Endothelial cell (in vitro differentiated cells): ENCODE data around the gene VMO1. TPM values are rescaled to one million over a fixed set of nuclear protein-coding genes. Genes with fewer than 3 reads are reported as not detected.
A peak's percentile ranks its signal among the peaks of the same experiment; 100 is the strongest.

ENCODE experiments used
- DNase-seq: peaks from one replicate; pipeline ENCODE4 v3.0.0; 2021; ENCODE audit warnings: low spot score
- H3K27ac Mint-ChIP-seq: one replicate; pipeline ENCODE4 v1.8.0; 2021; ENCODE audit warnings: mixed read lengths, inconsistent platforms; ENCODE audit not compliant: unreplicated experiment
- H3K27me3 Mint-ChIP-seq: one replicate; pipeline ENCODE4 v1.8.0; 2021; ENCODE audit warnings: mild to moderate bottlenecking, moderate library complexity, mixed read lengths, inconsistent platforms; ENCODE audit not compliant: unreplicated experiment
- H3K36me3 Mint-ChIP-seq: one replicate; pipeline ENCODE4 v1.8.0; 2021; ENCODE audit warnings: mild to moderate bottlenecking, low read depth, mixed read lengths, inconsistent platforms; ENCODE audit not compliant: unreplicated experiment
- H3K4me1 Mint-ChIP-seq: one replicate; pipeline ENCODE4 v1.8.0; 2021; ENCODE audit warnings: mild to moderate bottlenecking, mixed read lengths, inconsistent platforms; ENCODE audit not compliant: unreplicated experiment
- H3K4me3 Mint-ChIP-seq: one replicate; pipeline ENCODE4 v1.8.0; 2021; ENCODE audit warnings: mild to moderate bottlenecking, mixed read lengths, inconsistent platforms; ENCODE audit not compliant: unreplicated experiment
- H3K9me3 Mint-ChIP-seq: one replicate; pipeline ENCODE4 v1.8.0; 2021; ENCODE audit warnings: mixed read lengths, inconsistent platforms; ENCODE audit not compliant: unreplicated experiment
- CTCF ChIP-seq: fragments of 200-600 bp; sonication (generic); IDR thresholded peaks from one replicate; pipeline ENCODE4 v1.5.0; 2021; ENCODE audit warnings: antibody characterized with exemption; ENCODE audit not compliant: unreplicated experiment
- total RNA-seq: library from RNA; stranded (reverse); fragmentation: NEBNext Ultra II Directional; extraction: Animal tissue kit (Norgen Biotek cat#: 25700); gene quantifications from one replicate; pipeline ENCODE4 v1.2.1, GENCODE V29; 2021; ENCODE audit not compliant: unreplicated experiment

VMO1 gene
- total RNA-seq, 1 donor from 2014 or later, result 2.9 TPM

- Mint-ChIP-seq H3K36me3 (no peaks in the 10 kb centered on the region), H3K9me3 (no peaks in the 10 kb centered on the region), H3K27ac (no peak overlapping the region), H3K4me1 (peaks cover 17% of the 10 kb centered on the region), H3K4me3 (no peak overlapping the region), H3K27me3 (peaks cover 29% of the 10 kb centered on the region)
- no peak for TF ChIP-seq CTCF
- no peak for DNase-seq
Observed at GRCh38 chr17:4743216-4743615, 42.9 kb downstream of the VMO1 start.

- Mint-ChIP-seq H3K4me3 (no peak overlapping the region), H3K4me1 (peaks cover 13% of the 10 kb centered on the region), H3K27ac (no peak overlapping the region), H3K9me3 (no peaks in the 10 kb centered on the region), H3K36me3 (no peaks in the 10 kb centered on the region), H3K27me3 (peaks cover 31% of the 10 kb centered on the region)
- DNase-seq, result no peak
- TF ChIP-seq CTCF, result no peak
Observed at GRCh38 chr17:4742629-4743028, 43.5 kb downstream of the VMO1 start.

GRCh38 chr17:4742133-4742532 lies 44.0 kb downstream of the VMO1 start:
- DNase-seq, result no peak
- Mint-ChIP-seq H3K27me3 (peaks cover 31% of the 10 kb centered on the region), H3K4me3 (no peak overlapping the region), H3K4me1 (peaks cover 13% of the 10 kb centered on the region), H3K36me3 (no peaks in the 10 kb centered on the region), H3K9me3 (no peaks in the 10 kb centered on the region), H3K27ac (no peak overlapping the region)
- no peak for TF ChIP-seq CTCF

GRCh38 chr17:4741544-4741943 lies 44.6 kb downstream of the VMO1 start:
- no peak for DNase-seq
- no peaks in the 10 kb centered on the region for H3K36me3 Mint-ChIP-seq
- no peak overlapping the region for H3K27ac Mint-ChIP-seq
- no peaks in the 10 kb centered on the region for H3K9me3 Mint-ChIP-seq
- H3K4me3 Mint-ChIP-seq, result no peak overlapping the region
- no peak for TF ChIP-seq CTCF
- peaks cover 29% of the 10 kb centered on the region for H3K27me3 Mint-ChIP-seq
- peaks cover 13% of the 10 kb centered on the region for H3K4me1 Mint-ChIP-seq

- Mint-ChIP-seq H3K36me3 (no peaks in the 10 kb centered on the region), H3K27ac (no peak overlapping the region)
Observed at GRCh38 chr17:4740584-4740983, 45.6 kb downstream of the VMO1 start.

More at GRCh38 chr17:4740584-4740983, 45.6 kb downstream of the VMO1 start:
- no peak for DNase-seq
- Mint-ChIP-seq H3K27me3 (peaks cover 28% of the 10 kb centered on the region), H3K4me3 (peak overlapping the region; percentile 86), H3K9me3 (no peaks in the 10 kb centered on the region), H3K4me1 (peaks cover 13% of the 10 kb centered on the region)
- no peak for TF ChIP-seq CTCF
